Mammary epithelial cell (primary cell): ENCODE data around the gene NOC3L.

Experiments used
- CTCF ChIP-seq, 2 donors: IDR thresholded peaks in 1 of 2; conservative IDR thresholded peaks in 1 of 2; 2 replicates each; pipeline ENCODE4 v1.5.1; 2011 to 2012; ENCODE audit warnings: inconsistent platforms in 2 of 2, low read length in 2 of 2, mild to moderate bottlenecking in 2 of 2, control low read depth in 1 of 2, low read depth in 1 of 2; ENCODE audit not compliant: insufficient read depth in 1 of 2; ENCODE audit errors: extremely low read depth in 1 of 2
- EZH2 ChIP-seq: IDR thresholded peaks from 2 replicates; pipeline ENCODE4 v1.6.1; 2012; ENCODE audit warnings: low read length, inconsistent platforms, borderline replicate concordance

GRCh38 chr10:94292434-94293090 is 70.2 kb downstream of the NOC3L start:
- TF ChIP-seq EZH2: no peak
- TF ChIP-seq CTCF (conservative IDR thresholded peaks at IDR 0.05 in 1 of 2, IDR thresholded peaks at IDR 0.05 in 1 of 2; ENCODE audit: extremely low read depth in 1 of 2, insufficient read depth in 1 of 2, low read depth in 1 of 2, low read length in 2 of 2): no peak
